IPS-18c (cell line): Measurements from ENCODE around the gene TRIM38.
A peak's percentile ranks its signal among the peaks of the same experiment; 100 is the strongest.
"Not testable (repeated sequence)": the region's sequence is repeated elsewhere in the genome, so short reads cannot be mapped to it uniquely, and the experiment has no call there.

Experiments used
- H3K4me3 ChIP-seq: 2 replicates; pipeline ENCODE4 v1.7.0; 2013; ENCODE audit warnings: low read depth, mild to moderate bottlenecking, low read length, moderate library complexity; ENCODE audit not compliant: insufficient read depth
- H3K9me3 ChIP-seq: one replicate; pipeline ENCODE4 v1.6.1; 2013; ENCODE audit warnings: mild to moderate bottlenecking, low read length, moderate library complexity; ENCODE audit not compliant: control insufficient read depth, insufficient read depth

The TRIM38 gene

DNA sequence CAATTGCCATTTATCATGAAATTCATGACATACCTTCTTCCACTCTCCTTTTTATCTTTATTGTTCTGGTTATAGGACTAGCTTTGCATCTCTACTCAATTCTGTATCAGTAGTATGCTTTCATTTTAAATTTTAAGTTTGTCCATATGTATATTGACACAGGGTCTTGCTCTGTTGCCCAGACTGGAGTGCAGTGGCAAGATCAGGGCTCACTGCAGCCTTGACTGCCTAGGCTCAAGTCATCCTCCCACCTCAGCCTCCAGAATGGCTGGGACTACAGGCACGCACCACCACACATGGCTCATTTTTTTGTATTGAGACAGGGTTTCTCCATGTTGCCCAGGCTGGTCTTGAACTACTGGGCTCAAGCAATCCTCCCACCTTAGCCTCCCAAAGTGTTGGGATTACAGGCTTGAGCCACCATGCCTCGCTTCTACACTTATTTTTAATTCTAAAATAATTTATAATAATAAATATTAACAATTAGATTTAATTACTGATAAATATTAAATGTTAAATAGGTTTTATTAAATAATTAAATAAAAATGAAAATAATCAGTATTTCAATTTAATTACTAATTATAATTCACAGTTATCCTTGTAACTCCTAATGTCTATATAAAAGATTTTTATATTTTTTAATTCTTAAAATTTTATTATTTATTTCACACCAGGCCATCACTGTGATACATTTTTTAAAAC, 27.7 kb downstream of the TRIM38 start:
- Histone ChIP-seq H3K4me3 (no peak overlapping the region), H3K9me3 (no peaks in the 10 kb centered on the region)

DNA sequence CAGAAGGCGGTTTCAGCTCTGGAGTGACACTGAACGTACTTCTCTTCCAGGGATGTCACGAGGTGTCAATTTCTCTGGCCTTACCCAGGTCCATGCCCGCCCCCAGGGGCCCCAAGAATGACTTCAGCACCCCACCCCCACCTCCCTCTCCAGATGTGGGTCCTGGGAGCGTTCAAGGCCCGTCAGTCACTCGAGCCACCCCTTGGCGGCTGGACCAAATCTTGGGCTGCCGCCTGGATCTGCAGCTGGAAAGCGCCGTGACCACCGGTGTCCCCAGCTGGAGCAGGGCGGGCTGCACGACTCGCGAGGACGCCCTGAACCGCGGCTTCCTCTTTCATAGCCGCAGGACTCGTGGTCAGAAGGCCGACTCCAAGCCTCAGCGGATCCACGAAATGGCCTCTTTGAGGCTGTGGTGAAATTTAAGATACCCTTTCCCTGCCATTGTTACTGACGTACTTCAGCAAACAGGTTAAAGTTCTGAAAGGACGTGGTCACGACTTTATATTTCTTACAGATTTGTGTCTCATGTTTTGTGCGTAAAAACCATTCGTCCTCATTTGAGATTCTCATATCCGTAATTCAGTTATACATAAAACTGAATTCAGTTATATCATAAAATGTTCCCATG, 29.3 kb downstream of the TRIM38 start:
- H3K9me3 ChIP-seq = no peaks in the 10 kb centered on the region

DNA sequence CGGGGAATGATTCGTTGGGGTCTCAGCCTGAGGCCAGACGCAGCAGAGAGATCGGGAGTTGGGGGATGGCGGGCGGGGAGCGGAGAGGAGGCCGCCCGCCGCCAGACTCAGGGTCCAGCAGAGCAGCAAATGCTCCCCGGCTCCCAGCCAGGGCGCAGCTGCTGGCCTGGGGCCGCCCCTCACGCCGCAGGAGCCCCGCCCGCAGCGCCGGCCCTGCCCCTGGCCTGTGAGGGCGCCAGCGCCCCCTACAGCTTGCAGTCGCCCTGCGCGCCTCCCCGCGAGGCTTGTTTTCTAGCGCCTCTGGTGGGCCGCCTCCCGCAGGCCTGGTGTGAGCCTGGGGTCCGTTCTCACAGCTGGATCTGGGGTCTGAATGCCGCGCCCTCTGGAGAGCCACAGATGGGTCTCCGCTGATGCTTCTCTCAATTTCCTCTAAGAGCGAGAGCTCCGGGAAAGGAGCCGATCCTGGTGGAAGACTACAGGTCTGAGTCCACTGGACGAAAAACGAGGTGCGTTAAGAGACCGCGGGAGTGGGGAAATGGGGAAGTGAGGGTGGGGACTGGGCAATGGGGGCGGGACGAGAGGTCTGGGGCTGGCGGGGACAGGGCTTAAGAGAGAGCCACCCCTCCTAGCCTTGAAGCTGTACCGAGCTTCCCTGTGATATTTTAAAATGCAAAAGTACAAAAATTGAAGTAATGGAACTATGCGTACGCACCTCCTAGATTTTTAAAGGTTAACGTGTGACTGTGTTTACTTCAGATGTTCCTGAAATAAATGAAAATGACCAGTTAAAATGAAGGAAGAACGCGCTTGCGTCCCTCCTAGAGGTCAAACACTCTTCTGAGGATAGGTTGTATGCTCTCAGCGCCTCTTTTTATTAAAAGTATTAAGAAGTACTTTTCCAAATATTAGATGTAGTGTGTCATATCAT, 30.1 kb downstream of the TRIM38 start:
- no peaks in the 10 kb centered on the region for H3K9me3 ChIP-seq
- peak overlapping the region; percentile 89 for H3K4me3 ChIP-seq

More for the DNA sequence above, 29.3 kb downstream of the TRIM38 start:
- peak overlapping the region; percentile 89 for H3K4me3 ChIP-seq

DNA sequence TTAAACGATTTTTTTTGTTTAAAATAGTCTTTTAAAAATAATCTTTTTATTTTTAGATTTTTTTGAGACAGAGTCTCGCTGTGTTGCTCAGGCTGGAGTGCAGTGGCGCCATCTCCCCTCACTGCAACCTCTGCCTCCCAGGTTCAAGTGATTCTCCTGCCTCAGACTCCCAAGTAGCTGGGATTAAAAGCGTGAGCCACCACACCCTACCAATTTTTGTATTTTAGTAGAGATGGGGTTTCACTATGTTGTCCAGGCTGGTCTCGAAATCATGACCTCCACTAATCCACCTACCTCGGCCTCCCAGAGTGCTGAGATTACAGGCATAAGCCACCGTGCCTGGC, 30.7 kb downstream of the TRIM38 start:
- not testable (repeated sequence) for H3K9me3 ChIP-seq
- peak overlapping the region; percentile 89; the same call in 1 of the 2 replicates for H3K4me3 ChIP-seq

DNA sequence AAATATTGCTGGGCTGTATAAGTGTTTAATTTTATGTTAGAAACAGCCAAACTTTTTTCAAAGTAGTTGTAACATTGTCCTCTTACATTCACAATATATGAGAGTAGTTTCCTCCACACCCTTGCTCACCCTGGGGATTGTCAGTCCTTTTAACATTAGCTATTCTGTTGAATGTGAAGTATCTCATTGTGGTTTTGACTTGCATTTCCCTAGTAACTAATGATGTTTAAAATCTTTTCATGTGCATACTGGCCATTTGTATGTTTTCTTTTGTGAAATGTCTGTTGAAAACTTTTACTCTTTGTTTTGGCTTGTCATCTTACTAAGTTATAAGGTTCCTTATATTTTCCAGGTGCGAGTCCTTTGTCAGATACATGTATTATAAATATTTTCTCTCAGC, 32.9 kb downstream of the TRIM38 start:
- no peak overlapping the region for H3K4me3 ChIP-seq
- no peaks in the 10 kb centered on the region for H3K9me3 ChIP-seq

DNA sequence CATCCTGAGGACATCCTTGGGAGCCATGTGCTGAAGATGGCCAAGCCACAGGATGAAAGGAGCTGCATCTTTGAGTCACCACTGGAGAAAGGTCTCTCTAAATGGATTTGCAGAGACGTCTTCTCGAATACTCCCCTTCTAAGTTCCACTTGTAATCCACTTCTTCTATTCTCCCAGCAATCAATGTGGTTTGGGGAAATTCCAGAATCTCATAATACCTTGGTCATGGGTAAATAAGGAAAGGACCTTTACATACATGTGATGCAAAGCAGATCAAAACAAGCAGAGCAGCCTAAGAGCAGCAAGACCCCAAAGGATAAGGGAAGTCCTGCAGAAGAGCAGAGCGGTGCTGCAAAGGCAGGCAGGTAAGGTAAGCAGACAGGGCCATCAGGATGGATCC, 35.3 kb downstream of the TRIM38 start:
- Histone ChIP-seq H3K9me3 (no peaks in the 10 kb centered on the region), H3K4me3 (no peak overlapping the region)

DNA sequence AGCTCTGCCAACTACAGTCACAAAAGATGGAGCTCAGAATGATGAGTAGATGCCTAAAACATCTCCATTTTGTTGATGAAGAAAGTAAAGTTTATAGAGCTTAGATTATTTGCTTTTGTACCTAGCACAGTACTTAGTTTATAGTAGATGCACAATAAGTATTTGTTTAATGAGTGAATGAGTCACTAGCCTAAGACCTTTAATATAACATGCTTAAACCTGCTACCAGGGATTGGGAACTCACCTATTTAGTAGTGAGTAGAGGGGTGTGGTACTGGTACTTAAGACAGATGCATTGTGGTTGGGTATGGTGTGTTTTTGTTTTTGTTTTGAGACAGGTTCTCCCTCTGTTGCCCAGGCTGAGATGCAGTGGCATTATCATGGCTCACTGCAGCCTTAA, 35.8 kb downstream of the TRIM38 start:
- no peaks in the 10 kb centered on the region for H3K9me3 ChIP-seq
- no peak overlapping the region for H3K4me3 ChIP-seq

DNA sequence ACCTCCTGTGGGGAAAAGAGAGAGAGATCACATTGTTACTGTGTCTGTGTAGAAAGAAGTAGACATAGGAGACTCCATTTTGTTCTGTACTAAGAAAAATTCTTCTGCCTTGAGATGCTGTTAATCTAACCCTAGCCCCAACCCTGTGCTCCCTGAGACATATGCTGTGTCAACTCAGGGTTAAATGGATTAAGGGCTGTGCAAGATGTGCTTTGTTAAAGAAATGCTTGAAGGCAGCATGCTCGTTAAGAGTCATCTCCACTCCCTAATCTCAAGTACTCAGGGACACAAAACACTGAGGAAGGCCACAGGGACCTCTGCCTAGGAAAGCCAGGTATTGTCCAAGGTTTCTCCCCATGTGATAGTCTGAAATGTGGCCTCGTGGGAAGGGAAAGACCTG, 36.6 kb downstream of the TRIM38 start:
- H3K4me3 ChIP-seq, H3K9me3 ChIP-seq: not testable (repeated sequence)

DNA sequence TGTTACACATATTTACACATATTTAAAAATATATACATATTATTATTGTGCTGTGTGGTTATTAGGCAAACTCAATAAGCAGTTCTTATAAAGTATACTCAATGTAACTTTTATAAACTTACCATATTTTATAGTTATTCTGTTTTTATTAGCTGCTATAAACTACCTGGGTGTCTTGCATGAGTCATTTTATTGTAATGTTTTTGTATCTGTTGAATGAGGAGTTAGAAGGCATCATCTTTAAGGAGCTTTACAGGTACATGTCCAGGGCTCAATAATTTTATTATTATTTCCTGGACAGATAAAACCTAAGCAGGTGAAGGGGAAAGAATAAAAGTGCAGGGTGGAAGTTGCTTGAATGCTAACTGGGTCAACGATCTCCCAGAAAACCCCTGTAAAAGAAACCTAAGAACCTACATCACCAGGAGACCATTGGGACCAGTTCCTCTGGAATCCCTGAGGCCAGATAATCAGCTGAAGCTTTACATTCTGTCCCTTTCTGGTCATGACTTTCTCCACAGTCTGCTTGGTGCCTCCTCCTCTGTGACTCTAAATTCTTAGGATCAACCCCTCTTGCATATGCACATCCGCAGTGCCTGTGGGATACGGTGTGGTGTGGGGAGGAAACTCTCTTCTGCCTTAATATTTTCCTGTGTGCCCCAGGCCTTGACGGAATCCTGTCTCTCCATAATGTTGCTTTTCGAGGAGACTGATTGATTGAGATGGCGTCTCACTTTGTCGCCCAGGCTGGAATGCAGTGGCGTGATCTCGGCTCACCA, 38.0 kb downstream of the TRIM38 start:
- Histone ChIP-seq H3K9me3 (no peaks in the 10 kb centered on the region), H3K4me3 (peak overlapping the region; percentile 20; the same call in 1 of the 2 replicates)

DNA sequence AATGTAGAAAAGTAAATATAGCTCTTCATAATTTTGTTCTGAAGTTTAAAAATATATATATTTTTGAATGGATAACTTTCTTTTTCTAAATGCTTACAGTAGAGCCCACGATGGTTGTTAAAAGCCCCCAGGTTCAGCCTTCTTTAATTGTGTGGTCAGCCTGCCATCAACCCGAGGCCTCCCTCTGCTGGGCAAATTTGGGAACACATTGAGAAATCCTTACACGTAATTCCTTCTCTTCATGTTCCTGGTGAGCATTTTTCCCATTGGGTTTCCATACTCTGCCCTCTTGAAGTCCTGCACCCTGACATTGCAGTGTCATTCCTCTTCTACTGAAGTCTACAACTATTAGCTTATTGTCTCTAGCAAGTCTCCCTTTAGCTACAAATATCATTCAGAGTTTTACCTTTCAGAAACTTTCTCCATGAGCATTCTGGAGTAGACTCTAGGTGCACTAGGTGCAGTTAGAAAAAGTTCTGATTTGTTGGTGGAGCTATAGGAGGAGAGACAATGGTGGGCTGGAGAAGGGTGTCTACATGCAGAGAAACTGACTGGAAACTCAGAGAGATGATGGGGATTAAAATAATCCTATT, 40.6 kb downstream of the TRIM38 start:
- no peak overlapping the region for H3K4me3 ChIP-seq
- H3K9me3 ChIP-seq = no peaks in the 10 kb centered on the region

DNA sequence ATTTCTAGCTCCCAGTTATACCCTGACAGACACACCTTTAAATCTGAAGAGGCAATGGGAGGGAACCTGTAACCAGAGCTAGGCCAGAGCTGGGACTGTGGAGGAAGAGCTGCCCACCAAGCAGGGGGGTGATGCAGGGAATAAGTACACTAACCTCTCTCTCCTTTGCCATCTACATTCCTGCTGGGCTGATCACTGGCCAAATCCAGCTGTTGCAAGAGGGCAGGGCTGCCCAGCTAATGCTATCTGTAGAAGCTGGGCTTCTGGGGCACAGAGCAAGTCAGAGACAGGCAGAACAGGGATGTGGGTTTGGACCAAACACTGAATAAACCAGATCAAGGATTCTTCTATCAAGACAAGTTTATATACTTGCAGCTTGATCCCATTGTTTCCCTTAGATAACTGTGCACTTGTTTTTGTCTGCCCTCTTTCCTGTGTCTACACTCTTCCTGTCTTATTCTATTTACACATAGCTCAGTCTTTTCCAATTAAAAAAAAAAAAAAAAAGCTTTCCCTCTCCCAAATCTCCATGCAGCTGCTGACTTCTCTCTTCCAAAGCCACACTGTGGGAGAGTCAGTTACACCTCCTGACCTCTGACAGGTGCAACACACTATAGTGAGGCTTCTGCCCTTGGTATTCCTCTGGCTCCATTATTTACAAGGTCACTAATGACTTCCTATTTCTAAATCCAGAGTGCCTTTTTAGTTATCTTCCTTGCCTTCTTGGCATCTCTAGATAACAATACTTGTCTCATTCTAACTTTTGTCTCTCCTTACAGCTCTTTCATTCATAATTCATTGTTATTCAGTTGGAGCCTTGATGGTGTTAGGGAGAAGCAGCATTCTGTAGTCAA, 43.7 kb downstream of the TRIM38 start:
- H3K9me3 ChIP-seq = no peaks in the 10 kb centered on the region
- no peak overlapping the region for H3K4me3 ChIP-seq

DNA sequence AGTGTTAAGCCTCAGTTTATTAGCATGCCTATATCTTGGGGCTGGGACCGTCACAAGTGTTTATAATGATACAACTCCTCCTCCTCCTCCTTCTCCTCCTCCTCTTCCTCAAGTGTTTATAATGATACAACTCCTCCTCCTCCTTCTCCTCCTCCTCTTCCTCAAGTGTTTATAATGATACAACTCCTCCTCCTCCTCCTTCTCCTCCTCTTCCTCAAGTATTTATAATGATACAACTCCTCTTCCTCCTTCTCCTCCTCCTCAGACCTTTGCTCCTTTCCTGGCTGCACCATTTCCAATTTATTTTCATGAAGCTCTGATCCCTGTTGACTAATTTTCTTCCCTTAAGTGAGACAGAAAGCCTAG, 44.3 kb downstream of the TRIM38 start:
- H3K4me3 ChIP-seq, H3K9me3 ChIP-seq: not testable (repeated sequence)

DNA sequence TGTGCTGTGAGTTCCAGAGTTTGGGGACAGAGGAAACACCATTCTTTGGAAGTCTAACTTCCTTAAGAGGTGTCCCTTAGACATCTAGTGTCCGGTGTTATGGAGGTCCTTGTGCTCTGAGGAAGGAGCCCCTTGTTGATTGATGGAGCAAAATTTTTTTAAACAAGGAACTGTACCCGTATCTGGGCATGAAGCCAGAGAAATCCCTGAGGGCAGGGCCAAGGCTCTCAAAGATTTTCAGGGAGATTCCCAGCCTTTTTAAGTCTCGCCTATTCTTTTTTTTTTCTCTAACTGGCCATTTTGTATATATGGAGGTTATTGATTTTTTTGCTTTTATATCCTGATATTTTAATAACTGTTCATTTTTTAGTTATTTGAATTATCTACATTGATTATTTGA, 45.9 kb downstream of the TRIM38 start:
- Histone ChIP-seq H3K4me3 (no peak overlapping the region), H3K9me3 (no peaks in the 10 kb centered on the region)

DNA sequence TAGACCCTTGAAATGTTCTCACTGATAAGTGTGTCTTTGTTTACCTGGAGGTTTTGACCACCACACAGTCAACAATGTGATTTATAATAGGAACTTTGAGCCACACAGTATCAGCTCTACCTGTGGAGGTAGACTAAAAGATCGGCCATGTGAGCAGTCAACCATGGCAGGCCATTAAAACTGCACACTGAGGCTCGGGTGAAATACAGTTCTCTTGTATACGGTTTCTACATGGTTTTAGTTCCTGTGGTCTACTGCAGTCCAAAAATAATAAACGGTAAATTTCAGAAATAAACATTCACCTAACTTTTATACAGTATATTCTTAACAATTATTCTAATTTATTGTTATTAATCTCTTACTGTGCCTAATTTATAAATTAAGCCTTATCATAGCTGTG, 47.2 kb downstream of the TRIM38 start:
- Histone ChIP-seq H3K4me3 (no peak overlapping the region), H3K9me3 (no peaks in the 10 kb centered on the region)

DNA sequence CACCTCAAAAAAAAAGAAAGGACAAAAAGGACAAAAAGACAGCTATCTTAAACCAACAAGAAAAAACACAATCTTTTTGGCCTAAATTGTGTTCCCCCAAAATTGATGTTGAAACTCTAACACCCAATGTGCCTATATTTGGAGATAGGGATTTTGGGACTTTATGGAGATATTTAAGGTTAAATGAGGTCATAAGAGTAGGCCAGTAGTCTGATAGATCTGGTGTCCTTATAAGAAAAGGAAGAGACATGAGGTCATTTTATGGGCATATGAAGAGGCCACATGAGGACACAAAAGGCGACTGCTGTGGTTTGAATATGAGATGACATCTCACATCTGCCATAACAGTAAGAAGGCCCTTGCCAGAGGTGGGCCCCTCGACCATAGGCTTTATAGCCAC, 49.5 kb downstream of the TRIM38 start:
- Histone ChIP-seq H3K4me3 (no peak overlapping the region), H3K9me3 (no peaks in the 10 kb centered on the region)

DNA sequence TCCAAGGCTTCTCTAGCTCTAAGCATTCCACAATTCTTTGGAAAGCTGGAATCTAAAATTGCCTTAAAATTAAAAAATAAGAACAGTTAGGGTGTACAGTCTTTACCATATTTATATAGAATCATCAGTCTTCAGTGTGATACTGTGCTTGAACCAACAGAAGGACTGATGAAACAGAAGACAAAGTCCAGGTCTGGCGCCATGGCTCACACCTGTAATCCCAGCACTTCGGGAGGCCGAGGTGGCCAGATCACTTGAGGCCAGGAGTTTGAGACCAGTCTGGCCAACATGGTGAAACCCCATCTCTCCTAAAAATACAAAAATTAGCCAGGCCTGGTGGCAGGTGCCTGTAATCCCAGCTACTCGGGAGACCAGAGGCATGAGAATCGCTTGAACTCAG, 51.8 kb downstream of the TRIM38 start:
- not testable (repeated sequence) for H3K9me3 ChIP-seq, H3K4me3 ChIP-seq
